Activated CD4-positive, alpha-beta T cell treated with anti-CD3 and anti-CD28 coated beads, Interleukin-2, amount 10 ng/mL, durations not matched to agents 7 days and 5 days (primary cell): ENCODE data around the gene NLRP3. TPM values are rescaled to one million over a fixed set of nuclear protein-coding genes. Genes with fewer than 3 reads are reported as not detected.
"Not testable (repeated sequence)": the region's sequence is repeated elsewhere in the genome, so short reads cannot be mapped to it uniquely, and the experiment has no call there.

Experiments
- CTCF ChIA-PET: fragments of 350-600 bp; sonication (Branson Sonifier 250); formaldehyde crosslinking; loops from one replicate; lab custom pipeline; 2021; ENCODE audit warnings: antibody characterized with exemption; lab: Charles Lee
- POLR2A ChIA-PET: fragments of 350-600 bp; sonication (Branson Sonifier 250); formaldehyde crosslinking; loops from one replicate; lab custom pipeline; 2021; ENCODE audit warnings: antibody characterized with exemption; lab: Charles Lee
- DNase-seq: peaks from one replicate; pipeline ENCODE4 v3.0.0-alpha.2; 2020
- H3K27ac Mint-ChIP-seq: one replicate; pipeline ENCODE4 v1.8.0; 2021; ENCODE audit warnings: mild to moderate bottlenecking, moderate library complexity, mixed read lengths
- H3K27me3 Mint-ChIP-seq: one replicate; pipeline ENCODE4 v1.8.0; 2021; ENCODE audit warnings: mixed read lengths
- H3K36me3 Mint-ChIP-seq: one replicate; pipeline ENCODE4 v1.8.0; 2021; ENCODE audit warnings: low read depth, mixed read lengths
- H3K4me1 Mint-ChIP-seq: one replicate; pipeline ENCODE4 v1.8.0; 2021; ENCODE audit warnings: mixed read lengths
- H3K4me3 Mint-ChIP-seq: one replicate; pipeline ENCODE4 v1.8.0; 2021; ENCODE audit warnings: mild to moderate bottlenecking, moderate library complexity, mixed read lengths
- H3K9me3 Mint-ChIP-seq: one replicate; pipeline ENCODE4 v1.8.0; 2021; ENCODE audit warnings: mixed read lengths
- total RNA-seq, 2 experiments: library from RNA; stranded (reverse); gene quantifications; one replicate each; pipeline ENCODE4 v1.2.3, GENCODE V29; 2021

Gene NLRP3
- total RNA-seq, 2 experiments from 2014 or later: 1.4 to 2.5 TPM

GRCh38 chr1:247469141-247469535, 53.2 kb downstream of the NLRP3 start:
- peaks cover 2% of the 10 kb centered on the region for H3K27me3 Mint-ChIP-seq
- POLR2A ChIA-PET: no interaction called here
- no peaks in the 10 kb centered on the region for H3K36me3 Mint-ChIP-seq

GRCh38 chr1:247470942-247471429, 55.0 kb downstream of the NLRP3 start:
- not testable (repeated sequence) for DNase-seq, H3K4me3 Mint-ChIP-seq, H3K4me1 Mint-ChIP-seq, H3K27ac Mint-ChIP-seq, H3K27me3 Mint-ChIP-seq, H3K36me3 Mint-ChIP-seq, H3K9me3 Mint-ChIP-seq
- CTCF ChIA-PET: interaction anchor here (0.6 to 1.4 kb wide), 2 partner anchors 22 to 45 kb away, joined by 3 to 4 read pairs; no protein-coding TSS in a partner anchor
- POLR2A ChIA-PET: interaction anchor here (0.6 kb wide), 1 partner anchor 1384 kb away, joined by 3 read pairs; no protein-coding TSS in a partner anchor

More at GRCh38 chr1:247469141-247469535, 53.2 kb downstream of the NLRP3 start:
- Mint-ChIP-seq H3K4me1 (no peaks in the 10 kb centered on the region), H3K4me3 (no peak overlapping the region), H3K27ac (no peak overlapping the region), H3K9me3 (no peaks in the 10 kb centered on the region)
- no peak for DNase-seq
- CTCF ChIA-PET: no interaction called here

- no peaks in the 10 kb centered on the region for H3K9me3 Mint-ChIP-seq
- no peak overlapping the region for H3K27ac Mint-ChIP-seq
- H3K4me3 Mint-ChIP-seq: no peak overlapping the region
- no peaks in the 10 kb centered on the region for H3K36me3 Mint-ChIP-seq
- no peak for DNase-seq
- ChIA-PET CTCF (interaction anchor here (0.6 to 1.4 kb wide), 3 partner anchors 23 to 82 kb away, joined by 3 to 4 read pairs (median 3); no protein-coding TSS in a partner anchor), POLR2A (interaction anchor here (0.6 kb wide), 1 partner anchor 1383 kb away, joined by 3 read pairs; no protein-coding TSS in a partner anchor)
- H3K27me3 Mint-ChIP-seq: peaks cover 2% of the 10 kb centered on the region
- H3K4me1 Mint-ChIP-seq: no peaks in the 10 kb centered on the region
These were observed 55.6 kb downstream of the NLRP3 start for GRCh38 chr1:247471445-247472016.

- CTCF ChIA-PET: interaction anchor here (0.6 to 1.4 kb wide), 2 partner anchors 23 to 82 kb away, joined by 3 read pairs; no protein-coding TSS in a partner anchor
- no peak overlapping the region for H3K27ac Mint-ChIP-seq
- POLR2A ChIA-PET: no interaction called here
- no peaks in the 10 kb centered on the region for H3K36me3 Mint-ChIP-seq
- DNase-seq: no peak
- no peak overlapping the region for H3K4me3 Mint-ChIP-seq
- peaks cover 2% of the 10 kb centered on the region for H3K27me3 Mint-ChIP-seq
- H3K4me1 Mint-ChIP-seq: no peaks in the 10 kb centered on the region
- H3K9me3 Mint-ChIP-seq: no peaks in the 10 kb centered on the region
These were observed 56.1 kb downstream of the NLRP3 start for GRCh38 chr1:247472035-247472434.

- H3K4me1 Mint-ChIP-seq: no peaks in the 10 kb centered on the region
- H3K4me3 Mint-ChIP-seq: no peak overlapping the region
- DNase-seq: no peak
- H3K27me3 Mint-ChIP-seq: peaks cover 2% of the 10 kb centered on the region
- no peaks in the 10 kb centered on the region for H3K9me3 Mint-ChIP-seq
- ChIA-PET CTCF (no interaction called here), POLR2A (no interaction called here)
- no peaks in the 10 kb centered on the region for H3K36me3 Mint-ChIP-seq
- no peak overlapping the region for H3K27ac Mint-ChIP-seq
These were observed 58.4 kb downstream of the NLRP3 start for GRCh38 chr1:247474367-247474766.

GRCh38 chr1:247475793-247476192, 59.8 kb downstream of the NLRP3 start:
- POLR2A ChIA-PET: no interaction called here
- Mint-ChIP-seq H3K9me3 (no peaks in the 10 kb centered on the region), H3K27ac (no peak overlapping the region), H3K27me3 (peaks cover 2% of the 10 kb centered on the region), H3K36me3 (no peaks in the 10 kb centered on the region), H3K4me3 (no peak overlapping the region), H3K4me1 (no peaks in the 10 kb centered on the region)
- CTCF ChIA-PET: interaction anchor here (1.7 kb wide), 1 partner anchor 13 kb away, joined by 3 read pairs; no protein-coding TSS in a partner anchor
- DNase-seq: no peak

GRCh38 chr1:247476328-247477058, 60.5 kb downstream of the NLRP3 start:
- H3K27me3 Mint-ChIP-seq, H3K4me3 Mint-ChIP-seq, H3K36me3 Mint-ChIP-seq, POLR2A ChIA-PET, H3K4me1 Mint-ChIP-seq, DNase-seq, H3K9me3 Mint-ChIP-seq, H3K27ac Mint-ChIP-seq: not testable (repeated sequence)
- CTCF ChIA-PET: interaction anchor here (1.7 kb wide), 2 partner anchors 14 to 89 kb away, joined by 3 read pairs; no protein-coding TSS in a partner anchor

- DNase-seq: no peak
- H3K4me3 Mint-ChIP-seq: no peak overlapping the region
- H3K9me3 Mint-ChIP-seq: no peaks in the 10 kb centered on the region
- H3K27ac Mint-ChIP-seq: no peak overlapping the region
- H3K4me1 Mint-ChIP-seq: no peaks in the 10 kb centered on the region
- no peaks in the 10 kb centered on the region for H3K36me3 Mint-ChIP-seq
- ChIA-PET CTCF (no interaction called here), POLR2A (no interaction called here)
- no peaks in the 10 kb centered on the region for H3K27me3 Mint-ChIP-seq
These were observed 66.8 kb downstream of the NLRP3 start for GRCh38 chr1:247482747-247483146.

GRCh38 chr1:247487057-247487456, 71.1 kb downstream of the NLRP3 start:
- Mint-ChIP-seq H3K9me3 (no peaks in the 10 kb centered on the region), H3K4me1 (no peaks in the 10 kb centered on the region), H3K27me3 (peaks cover 2% of the 10 kb centered on the region), H3K4me3 (no peak overlapping the region), H3K36me3 (no peaks in the 10 kb centered on the region), H3K27ac (no peak overlapping the region)
- DNase-seq: peak; percentile 46
- POLR2A ChIA-PET: no interaction called here
- CTCF ChIA-PET: no interaction called here

GRCh38 chr1:247491328-247491727, 75.4 kb downstream of the NLRP3 start:
- H3K4me1 Mint-ChIP-seq: no peaks in the 10 kb centered on the region
- H3K36me3 Mint-ChIP-seq: no peaks in the 10 kb centered on the region
- no peaks in the 10 kb centered on the region for H3K9me3 Mint-ChIP-seq
- no peak overlapping the region for H3K4me3 Mint-ChIP-seq
- no peak for DNase-seq
- H3K27me3 Mint-ChIP-seq: peaks cover 11% of the 10 kb centered on the region
- POLR2A ChIA-PET: no interaction called here
- CTCF ChIA-PET: no interaction called here
- H3K27ac Mint-ChIP-seq: no peak overlapping the region

- ChIA-PET POLR2A (no interaction called here), CTCF (no interaction called here)
- Mint-ChIP-seq H3K36me3 (no peaks in the 10 kb centered on the region), H3K27me3 (peaks cover 14% of the 10 kb centered on the region), H3K4me3 (no peak overlapping the region), H3K9me3 (no peaks in the 10 kb centered on the region), H3K27ac (no peak overlapping the region), H3K4me1 (no peaks in the 10 kb centered on the region)
- no peak for DNase-seq
These were observed 77.1 kb downstream of the NLRP3 start for GRCh38 chr1:247493106-247493505.

GRCh38 chr1:247494767-247495166, 78.8 kb downstream of the NLRP3 start:
- H3K4me3 Mint-ChIP-seq: no peak overlapping the region
- POLR2A ChIA-PET: no interaction called here
- H3K27me3 Mint-ChIP-seq: peaks cover 15% of the 10 kb centered on the region

GRCh38 chr1:247496581-247497285, 80.8 kb downstream of the NLRP3 start:
- no peak overlapping the region for H3K27ac Mint-ChIP-seq
- H3K4me1 Mint-ChIP-seq: no peaks in the 10 kb centered on the region
- H3K9me3 Mint-ChIP-seq: no peaks in the 10 kb centered on the region
- ChIA-PET CTCF (no interaction called here), POLR2A (no interaction called here)
- peaks cover 15% of the 10 kb centered on the region for H3K27me3 Mint-ChIP-seq
- no peak for DNase-seq
- H3K4me3 Mint-ChIP-seq: no peak overlapping the region
- no peaks in the 10 kb centered on the region for H3K36me3 Mint-ChIP-seq

More at GRCh38 chr1:247494767-247495166, 78.8 kb downstream of the NLRP3 start:
- Mint-ChIP-seq H3K4me1 (no peaks in the 10 kb centered on the region), H3K36me3 (no peaks in the 10 kb centered on the region), H3K27ac (no peak overlapping the region), H3K9me3 (no peaks in the 10 kb centered on the region)
- DNase-seq: no peak
- CTCF ChIA-PET: no interaction called here
